ENCODE measurements around the gene NCOR2. TPM values are rescaled to one million over a fixed set of nuclear protein-coding genes. Genes with fewer than 3 reads are reported as not detected.

Gene NCOR2
- total and polyA plus RNA-seq, 2 of the 8 experiments (the other 6 are each of a cell fraction or from before 2014, with no cell fraction given), result 14.8 to 275 TPM

GRCh38 chr12:124519746-124520145 is 47.7 kb downstream of the NCOR2 start (continued):
- no peak for TF ChIP-seq ATF3 (IDR thresholded peaks at IDR 0.05; ENCODE audit: insufficient read depth, low read depth, low read length)

Data from H1 (cell line).